Uterus (tissue), 2 donors: Measurements from ENCODE around the gene ZC3H14.

ENCODE experiments used
- CTCF ChIP-seq, 4 experiments: fragments of 200-600 bp in 2 of 4; fragments of 450-650 bp in 2 of 4; sonication (generic) in 2 of 4; IDR thresholded peaks; one replicate each; pipeline ENCODE4 v1.5.1; 2016 to 2019; ENCODE audit warnings: antibody characterized with exemption in 4 of 4, mild to moderate bottlenecking in 2 of 4, moderate library complexity in 1 of 4
- POLR2A ChIP-seq, 2 donors: fragments of 450-650 bp; IDR thresholded peaks; one replicate each; pipeline ENCODE4 v1.6.1; 2016; ENCODE audit warnings: antibody characterized with exemption in 2 of 2, mild to moderate bottlenecking in 1 of 2, moderate library complexity in 1 of 2

- TF ChIP-seq CTCF (IDR thresholded peaks at IDR 0.05), result no peak
- TF ChIP-seq POLR2A (IDR thresholded peaks at IDR 0.05), result no peak
Measured at GRCh38 chr14:88604212-88604611, 41.4 kb downstream of the ZC3H14 start.
